ENCODE measurements around the gene RYR3. TPM values are rescaled to one million over a fixed set of nuclear protein-coding genes. Genes with fewer than 3 reads are reported as not detected.
"Not testable (repeated sequence)": the region's sequence is repeated elsewhere in the genome, so short reads cannot be mapped to it uniquely, and the experiment has no call there.

The RYR3 gene
- total and polyA plus RNA-seq, 7 donors = 2.5 to 159 (median 24.0) TPM

GRCh38 chr15:33813891-33814290 lies 503.1 kb downstream of the RYR3 start:
- no peak overlapping the region for H3K27ac ChIP-seq
- no peak for TF ChIP-seq CTCF (IDR thresholded peaks at IDR 0.05)
- no peak for ATAC-seq
- H3K9me3 ChIP-seq = no peaks in the 10 kb centered on the region
- 78 to 89% (median 84%) methylated on average over 3 of the region's 3 CpGs for WGBS, 3 donors
- no peak overlapping the region for H3K4me3 ChIP-seq
- intact Hi-C loops (cut with DNase I) = loop anchor here in 1 of 2 donors (5.0 kb wide), 1 partner anchor 948 kb away; no protein-coding TSS in a partner anchor
- H3K27me3 ChIP-seq (ENCODE audit: insufficient read depth in 3 of 3, low read length in 2 of 3) = no peaks in the 10 kb centered on the region
- DNase-seq = no peak
- peaks cover 0 to 53% of the 10 kb centered on the region in 2 donors for H3K36me3 ChIP-seq (ENCODE audit: insufficient read depth in 1 of 2, low read depth in 1 of 2)
- H3K4me1 ChIP-seq = no peaks in the 10 kb centered on the region

- not testable (repeated sequence) for ATAC-seq
- WGBS, 3 donors = 96 to 99% (median 97%) methylated on average over 6 of the region's 6 CpGs
Measured at GRCh38 chr15:33819499-33819898, 508.7 kb downstream of the RYR3 start.

GRCh38 chr15:33822479-33822878 lies 511.7 kb downstream of the RYR3 start:
- TF ChIP-seq CTCF (IDR thresholded peaks at IDR 0.05) = no peak
- no peaks in the 10 kb centered on the region for H3K27me3 ChIP-seq (ENCODE audit: insufficient read depth in 3 of 3, low read length in 2 of 3)
- ATAC-seq (no peak), DNase-seq (no peak)
- WGBS, 3 donors = 52 to 56% (median 55%) methylated on average over 4 of the region's 4 CpGs
- no peak overlapping the region for H3K4me3 ChIP-seq
- intact Hi-C loops (cut with DNase I) = no loop called here
- no peaks in the 10 kb centered on the region for H3K4me1 ChIP-seq
- peaks cover 0 to 49% of the 10 kb centered on the region in 2 donors for H3K36me3 ChIP-seq (ENCODE audit: insufficient read depth in 1 of 2, low read depth in 1 of 2)
- no peaks in the 10 kb centered on the region for H3K9me3 ChIP-seq
- no peak overlapping the region for H3K27ac ChIP-seq

More at GRCh38 chr15:33819499-33819898, 508.7 kb downstream of the RYR3 start:
- DNase-seq; H3K27ac ChIP-seq; H3K9me3 ChIP-seq; H3K4me3 ChIP-seq; H3K27me3 ChIP-seq (ENCODE audit: insufficient read depth in 3 of 3, low read length in 2 of 3); H3K4me1 ChIP-seq; intact Hi-C loops (cut with DNase I): not testable (repeated sequence)
- peaks cover 0 to 45% of the 10 kb centered on the region in 2 donors for H3K36me3 ChIP-seq (ENCODE audit: insufficient read depth in 1 of 2, low read depth in 1 of 2)

- DNase-seq (no peak), ATAC-seq (no peak)
- no peak overlapping the region for H3K27ac ChIP-seq
- peaks cover under 1% of the 10 kb centered on the region for H3K9me3 ChIP-seq
- H3K27me3 ChIP-seq (ENCODE audit: insufficient read depth in 3 of 3, low read length in 2 of 3) = no peaks in the 10 kb centered on the region
- no peak overlapping the region for H3K4me3 ChIP-seq
- 74 to 78% (median 76%) methylated on average over 3 of the region's 3 CpGs for WGBS, 3 donors
- TF ChIP-seq CTCF (IDR thresholded peaks at IDR 0.05) = no peak
- peaks cover 0 to 49% of the 10 kb centered on the region in 2 donors for H3K36me3 ChIP-seq (ENCODE audit: insufficient read depth in 1 of 2, low read depth in 1 of 2)
- intact Hi-C loops (cut with DNase I) = no loop called here
- no peaks in the 10 kb centered on the region for H3K4me1 ChIP-seq
Measured at GRCh38 chr15:33823119-33823518, 512.4 kb downstream of the RYR3 start.

- intact Hi-C loops (cut with DNase I) = no loop called here
- Histone ChIP-seq H3K9me3 (peaks cover 9% of the 10 kb centered on the region), H3K4me3 (no peak overlapping the region), H3K4me1 (no peaks in the 10 kb centered on the region), H3K27me3 (ENCODE audit: insufficient read depth in 3 of 3, low read length in 2 of 3) (no peaks in the 10 kb centered on the region), H3K36me3 (ENCODE audit: insufficient read depth in 1 of 2, low read depth in 1 of 2) (peaks cover 0 to 58% of the 10 kb centered on the region in 2 donors), H3K27ac (no peak overlapping the region)
- DNase-seq (no peak), ATAC-seq (no peak)
- TF ChIP-seq CTCF (IDR thresholded peaks at IDR 0.05) = no peak
- 92 to 96% (median 96%) methylated on average over 8 of the region's 8 CpGs for WGBS, 3 donors
Measured at GRCh38 chr15:33825453-33825852, 514.7 kb downstream of the RYR3 start.

Measured in psoas muscle (tissue), 8 donors.